GM18511 (cell line): Measurements from ENCODE around the gene PRAMEF25.
"Not testable (repeated sequence)": the region's sequence is repeated elsewhere in the genome, so short reads cannot be mapped to it uniquely, and the experiment has no call there.

ENCODE experiments used
- ATAC-seq: cut with Tn5 transposase; IDR thresholded peaks from one replicate; pipeline ENCODE4 v1.9.1; 2021; ENCODE audit warnings: mild to moderate bottlenecking, moderate library complexity; ENCODE audit not compliant: unreplicated experiment

PRAMEF25 gene

DNA sequence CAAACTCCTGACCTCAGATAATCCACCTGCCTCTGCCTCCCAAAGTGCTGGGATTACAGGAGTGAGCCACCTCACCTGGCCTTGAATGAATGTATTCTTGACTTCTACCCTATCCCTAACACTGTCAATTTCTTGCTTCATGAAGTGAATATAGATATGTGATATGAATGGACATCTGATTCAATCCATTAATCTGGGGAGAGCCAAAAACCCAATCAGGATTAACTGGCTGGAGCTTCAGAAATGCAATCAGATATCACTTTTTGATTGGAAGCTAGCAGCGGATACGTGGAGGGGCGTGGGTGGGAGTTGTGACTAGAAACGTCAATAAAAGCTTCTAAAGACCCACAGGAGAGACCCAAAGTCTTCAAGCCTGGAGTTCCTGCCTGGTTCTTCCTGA, at the start of gene PRAMEF25:
TSS of gene PRAMEF25 (plus strand) at position 301 of the 400 bp plus-strand sequence. CDS start 2,920 bp downstream, outside the sequence.
- ATAC-seq, result not testable (repeated sequence)

DNA sequence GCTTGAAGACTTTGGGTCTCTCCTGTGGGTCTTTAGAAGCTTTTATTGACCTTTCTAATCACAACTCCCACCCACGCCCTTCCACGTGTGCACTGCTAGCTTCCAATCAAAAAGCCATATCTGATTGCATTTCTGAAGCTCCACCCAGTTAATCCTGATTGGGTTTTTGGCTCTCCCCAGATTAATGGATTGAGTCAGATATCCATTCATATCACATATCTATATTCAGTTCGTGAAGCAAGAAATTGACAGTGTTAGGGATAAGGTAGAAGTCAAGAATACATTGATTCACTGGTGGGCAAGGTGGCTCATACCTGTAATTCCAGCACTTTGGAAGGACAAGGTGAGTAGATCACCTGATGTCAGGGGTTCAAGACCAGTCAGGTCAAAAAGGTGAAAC, 14.1 kb upstream of the PRAMEF25 start, which contains the start of gene PRAMEF27:
TSS of gene PRAMEF27 (minus strand) at position 101 of the 400 bp plus-strand sequence. CDS start 2,916 bp downstream, outside the sequence.
- ATAC-seq, result not testable (repeated sequence)

DNA sequence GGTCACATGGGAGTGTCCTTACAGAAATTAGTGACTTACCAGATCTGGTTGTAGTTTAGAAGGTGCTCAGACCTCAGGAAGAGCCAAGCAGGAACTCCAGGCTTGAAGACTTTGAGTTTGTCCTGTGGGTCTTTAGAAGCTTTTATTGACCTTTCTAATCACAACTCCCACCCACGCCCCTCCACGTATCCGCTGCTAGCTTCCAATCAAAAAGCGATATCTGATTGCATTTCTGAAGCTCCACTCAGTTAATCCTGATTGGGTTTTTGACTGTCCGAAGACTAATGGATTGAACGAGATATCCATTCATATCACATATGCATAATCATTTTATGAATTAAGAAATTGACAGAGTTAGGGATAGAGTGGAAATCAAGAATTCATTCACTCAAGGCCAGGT, 46.2 kb downstream of the PRAMEF25 start, which contains the start of gene HNRNPCL2:
TSS of gene HNRNPCL2 (minus strand) at position 101 of the 400 bp plus-strand sequence. CDS start 454 bp downstream, outside the sequence.
- not testable (repeated sequence) for ATAC-seq
